Loucy (cell line): ENCODE measurements around the gene CDH4.

Source experiments
- H2AFZ ChIP-seq: fragments of 200-600 bp; sonication (generic); 2 replicates; pipeline ENCODE4 v1.6.0; 2016; ENCODE audit warnings: antibody characterized with exemption, mild to moderate bottlenecking, low read length, moderate library complexity
- H3F3A ChIP-seq: fragments of 200-600 bp; 2 replicates; pipeline ENCODE4 v1.6.0; 2016; ENCODE audit warnings: antibody characterized with exemption, low read depth, mild to moderate bottlenecking
- H3K27me3 ChIP-seq: fragments of 200-600 bp; sonication (generic); 2 replicates; pipeline ENCODE4 v1.6.1; 2014; ENCODE audit warnings: low read length, mild to moderate bottlenecking; ENCODE audit not compliant: insufficient read depth, poor library complexity, severe bottlenecking
- H3K36me3 ChIP-seq: fragments of 200-600 bp; sonication (generic); 2 replicates; pipeline ENCODE4 v1.6.1; 2016; ENCODE audit warnings: low read length; ENCODE audit not compliant: insufficient read depth
- H3K4me1 ChIP-seq: fragments of 200-600 bp; sonication (generic); 2 replicates; pipeline ENCODE4 v1.5.1; 2014; ENCODE audit warnings: low read length, mild to moderate bottlenecking; ENCODE audit not compliant: insufficient read depth, poor library complexity, severe bottlenecking
- H3K4me2 ChIP-seq: fragments of 200-600 bp; sonication (generic); 2 replicates; pipeline ENCODE4 v1.6.0; 2014; ENCODE audit warnings: antibody characterized with exemption, low read length, low read depth, mild to moderate bottlenecking; ENCODE audit not compliant: poor library complexity, severe bottlenecking
- H3K4me3 ChIP-seq: fragments of 200-600 bp; sonication (generic); 2 replicates; pipeline ENCODE4 v1.5.1; 2014; ENCODE audit warnings: low read length, mild to moderate bottlenecking, mixed read lengths; ENCODE audit not compliant: poor library complexity, severe bottlenecking
- H3K79me2 ChIP-seq: fragments of 200-600 bp; sonication (generic); 2 replicates; pipeline ENCODE4 v1.6.1; 2014; ENCODE audit warnings: low read length; ENCODE audit not compliant: insufficient read depth
- H3K9ac ChIP-seq: fragments of 200-600 bp; sonication (generic); 2 replicates; pipeline ENCODE4 v1.6.0; 2014; ENCODE audit warnings: mild to moderate bottlenecking, low read depth, low read length, moderate library complexity; ENCODE audit not compliant: poor library complexity, severe bottlenecking
- H3K9me2 ChIP-seq: fragments of 200-600 bp; sonication (generic); replicated peaks from 2 replicates; pipeline ENCODE4 v1.6.1; 2016; ENCODE audit warnings: low read depth, low read length, mixed read lengths
- H3K9me3 ChIP-seq: fragments of 200-600 bp; sonication (generic); 2 replicates; pipeline ENCODE4 v1.6.1; 2014; ENCODE audit warnings: mild to moderate bottlenecking, antibody characterized with exemption, low read length, low read depth; ENCODE audit not compliant: insufficient read depth
- H4K20me1 ChIP-seq: fragments of 200-600 bp; sonication (generic); 2 replicates; pipeline ENCODE4 v1.6.0; 2014; ENCODE audit warnings: antibody characterized with exemption, low read length, mild to moderate bottlenecking; ENCODE audit not compliant: insufficient read depth, poor library complexity, severe bottlenecking
- EZH2phosphoT487 ChIP-seq: fragments of 200-600 bp; IDR thresholded peaks from 2 replicates; pipeline ENCODE4 v1.6.1; 2018; ENCODE audit warnings: antibody characterized with exemption, mild to moderate bottlenecking, moderate library complexity, borderline replicate concordance
- TF ChIP-seq, protein P1 (sequence below): fragments of 200-600 bp; sonication (generic); conservative IDR thresholded peaks from 2 replicates; pipeline ENCODE4 v1.5.1; 2014; ENCODE audit warnings: mild to moderate bottlenecking, antibody characterized with exemption, low read length

The CDH4 gene

DNA sequence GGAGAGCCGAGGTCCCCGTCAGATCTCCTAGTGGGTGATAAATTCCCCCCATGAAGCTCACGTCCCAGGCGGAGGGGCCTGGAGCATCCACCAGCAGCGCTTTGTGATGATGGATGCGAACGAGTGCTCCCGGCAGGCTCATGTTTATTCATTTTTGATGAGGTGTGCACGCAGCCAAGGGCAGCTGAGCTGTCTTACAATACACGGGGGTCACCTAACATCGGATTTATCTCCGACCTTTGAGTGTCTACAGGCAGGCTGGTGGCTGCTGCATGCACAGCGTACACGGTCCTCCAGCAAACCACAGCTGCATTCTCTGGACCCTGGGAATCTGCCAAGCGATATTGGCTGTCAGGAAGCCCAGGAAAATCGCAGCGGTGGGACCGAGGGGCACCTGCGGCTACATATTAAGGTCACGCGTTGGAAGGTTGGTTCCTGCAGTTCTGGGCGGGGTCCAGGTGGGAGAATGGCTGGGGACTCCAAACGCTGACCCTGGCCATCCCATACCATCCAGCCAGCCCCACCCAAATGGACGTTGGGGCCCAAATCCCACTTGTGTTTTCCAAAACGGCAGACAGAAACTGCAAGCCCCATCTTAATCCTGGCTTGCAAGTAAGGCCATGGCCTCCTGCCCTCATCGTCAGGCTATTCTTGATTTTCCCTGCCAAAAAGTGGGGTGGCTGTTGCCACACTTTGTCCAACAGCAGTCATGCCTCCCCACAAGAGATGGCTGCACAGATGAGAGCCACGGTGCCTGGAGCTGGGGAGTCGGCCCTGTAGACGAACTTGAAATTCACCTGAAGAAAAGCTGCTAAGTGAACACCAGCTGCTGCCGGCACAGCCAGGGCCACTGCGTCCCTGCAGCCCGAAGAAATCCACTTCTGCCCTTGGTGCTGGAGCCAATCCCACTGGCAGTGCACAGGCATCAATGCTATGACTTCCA is 413.7 kb downstream of the CDH4 start:
- no peak for TF ChIP-seq EZH2phosphoT487
- TF ChIP-seq, protein P1, sequence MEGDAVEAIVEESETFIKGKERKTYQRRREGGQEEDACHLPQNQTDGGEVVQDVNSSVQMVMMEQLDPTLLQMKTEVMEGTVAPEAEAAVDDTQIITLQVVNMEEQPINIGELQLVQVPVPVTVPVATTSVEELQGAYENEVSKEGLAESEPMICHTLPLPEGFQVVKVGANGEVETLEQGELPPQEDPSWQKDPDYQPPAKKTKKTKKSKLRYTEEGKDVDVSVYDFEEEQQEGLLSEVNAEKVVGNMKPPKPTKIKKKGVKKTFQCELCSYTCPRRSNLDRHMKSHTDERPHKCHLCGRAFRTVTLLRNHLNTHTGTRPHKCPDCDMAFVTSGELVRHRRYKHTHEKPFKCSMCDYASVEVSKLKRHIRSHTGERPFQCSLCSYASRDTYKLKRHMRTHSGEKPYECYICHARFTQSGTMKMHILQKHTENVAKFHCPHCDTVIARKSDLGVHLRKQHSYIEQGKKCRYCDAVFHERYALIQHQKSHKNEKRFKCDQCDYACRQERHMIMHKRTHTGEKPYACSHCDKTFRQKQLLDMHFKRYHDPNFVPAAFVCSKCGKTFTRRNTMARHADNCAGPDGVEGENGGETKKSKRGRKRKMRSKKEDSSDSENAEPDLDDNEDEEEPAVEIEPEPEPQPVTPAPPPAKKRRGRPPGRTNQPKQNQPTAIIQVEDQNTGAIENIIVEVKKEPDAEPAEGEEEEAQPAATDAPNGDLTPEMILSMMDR: no peak
- Histone ChIP-seq H3K9me3 (no peaks in the 10 kb centered on the region), H3K4me2 (no peak overlapping the region), H3K9ac (no peak overlapping the region), H3K4me3 (no peak overlapping the region), H3K27me3 (no peaks in the 10 kb centered on the region), H4K20me1 (peaks cover 4% of the 10 kb centered on the region), H3F3A (no peaks in the 10 kb centered on the region), H3K4me1 (no peaks in the 10 kb centered on the region), H3K79me2 (no peaks in the 10 kb centered on the region), H3K9me2 (no peaks in the 10 kb centered on the region), H2AFZ (no peak overlapping the region), H3K36me3 (no peaks in the 10 kb centered on the region; the same call in 1 of the 2 replicates)

DNA sequence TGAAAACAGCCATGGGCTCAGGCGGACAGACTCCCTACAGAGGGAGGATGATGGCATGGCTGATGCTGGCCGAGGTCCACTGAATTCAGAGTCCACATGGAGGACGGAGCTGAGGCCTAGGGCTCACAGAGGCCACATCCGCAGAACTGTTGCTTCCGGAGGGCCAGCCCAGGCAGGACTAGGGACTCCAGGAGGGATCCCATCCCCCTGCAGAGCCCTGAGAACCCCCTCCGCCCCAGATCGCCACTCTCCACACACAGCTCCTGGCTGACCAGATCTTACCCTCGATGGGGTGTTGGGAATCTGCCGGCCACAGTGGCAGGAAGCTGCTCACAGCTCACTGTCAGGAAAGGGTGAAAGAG is 414.4 kb downstream of the CDH4 start:
- no peak overlapping the region for H3K9ac ChIP-seq
- H3K79me2 ChIP-seq: no peaks in the 10 kb centered on the region
- H3K4me2 ChIP-seq: no peak overlapping the region
- peaks cover 4% of the 10 kb centered on the region for H4K20me1 ChIP-seq
- no peaks in the 10 kb centered on the region for H3K27me3 ChIP-seq
- no peaks in the 10 kb centered on the region; the same call in 1 of the 2 replicates for H3K36me3 ChIP-seq
- no peak overlapping the region for H2AFZ ChIP-seq
- no peaks in the 10 kb centered on the region for H3K4me1 ChIP-seq
- no peak overlapping the region for H3K4me3 ChIP-seq
- TF ChIP-seq, protein P1: no peak
- no peak for TF ChIP-seq EZH2phosphoT487
- H3K9me3 ChIP-seq: no peaks in the 10 kb centered on the region
- no peaks in the 10 kb centered on the region for H3F3A ChIP-seq
- no peaks in the 10 kb centered on the region for H3K9me2 ChIP-seq

DNA sequence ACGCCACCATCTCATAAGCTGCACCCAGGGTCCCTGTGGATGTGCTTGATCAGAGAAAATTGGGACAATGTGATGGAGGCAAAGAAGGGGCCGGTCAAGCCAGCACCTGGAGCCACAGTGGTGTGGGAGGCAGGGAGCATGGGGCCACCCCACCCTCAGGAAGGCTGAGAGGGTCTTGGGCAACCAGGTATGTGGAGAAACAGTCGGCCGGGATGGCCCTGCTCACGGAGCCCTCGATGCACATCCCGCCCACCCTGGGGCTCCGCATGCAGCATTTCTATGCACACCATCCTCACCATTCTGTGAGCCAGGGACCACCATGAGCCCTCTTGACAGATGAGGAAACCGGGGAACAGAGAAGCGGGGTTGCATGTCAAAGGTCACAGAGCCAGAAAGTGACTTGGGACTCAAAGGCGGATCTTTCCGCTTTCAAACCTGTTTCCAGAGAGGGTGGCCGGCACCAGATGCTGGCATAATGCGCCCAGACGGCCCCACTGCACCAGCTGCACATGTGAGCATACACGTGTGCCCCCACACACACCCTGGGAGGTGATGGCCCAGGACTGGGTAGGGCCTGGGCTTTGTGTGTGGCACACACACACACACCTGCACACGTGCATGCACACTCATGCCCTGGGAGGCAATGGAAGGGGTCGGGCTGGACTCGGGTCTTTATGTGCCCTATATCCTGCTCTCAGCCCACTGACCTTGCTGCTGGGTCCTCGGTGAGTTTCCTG is 415.2 kb downstream of the CDH4 start:
- H3K79me2 ChIP-seq: no peaks in the 10 kb centered on the region
- no peaks in the 10 kb centered on the region for H3K27me3 ChIP-seq
- H2AFZ ChIP-seq: no peak overlapping the region
- TF ChIP-seq EZH2phosphoT487: no peak
- TF ChIP-seq, protein P1: no peak
- H3K36me3 ChIP-seq: no peaks in the 10 kb centered on the region; the same call in 1 of the 2 replicates
- H3K9me3 ChIP-seq: no peaks in the 10 kb centered on the region
- no peak overlapping the region for H3K9ac ChIP-seq
- no peaks in the 10 kb centered on the region for H3K4me1 ChIP-seq
- no peaks in the 10 kb centered on the region for H4K20me1 ChIP-seq
- no peaks in the 10 kb centered on the region for H3K9me2 ChIP-seq
- no peaks in the 10 kb centered on the region for H3F3A ChIP-seq
- no peak overlapping the region for H3K4me3 ChIP-seq
- no peak overlapping the region for H3K4me2 ChIP-seq
